NCI-H2227 (cell line): ENCODE results near the gene KIF2C.
A peak's percentile ranks its signal among the peaks of the same experiment; 100 is the strongest.
"Not testable (repeated sequence)": the region's sequence is repeated elsewhere in the genome, so short reads cannot be mapped to it uniquely, and the experiment has no call there.

Source experiments
- DNase-seq: peaks from one replicate; lab custom pipeline; 2025; ENCODE audit not compliant: unreplicated experiment; lab: John Stamatoyannopoulos, UW

The KIF2C gene

DNA sequence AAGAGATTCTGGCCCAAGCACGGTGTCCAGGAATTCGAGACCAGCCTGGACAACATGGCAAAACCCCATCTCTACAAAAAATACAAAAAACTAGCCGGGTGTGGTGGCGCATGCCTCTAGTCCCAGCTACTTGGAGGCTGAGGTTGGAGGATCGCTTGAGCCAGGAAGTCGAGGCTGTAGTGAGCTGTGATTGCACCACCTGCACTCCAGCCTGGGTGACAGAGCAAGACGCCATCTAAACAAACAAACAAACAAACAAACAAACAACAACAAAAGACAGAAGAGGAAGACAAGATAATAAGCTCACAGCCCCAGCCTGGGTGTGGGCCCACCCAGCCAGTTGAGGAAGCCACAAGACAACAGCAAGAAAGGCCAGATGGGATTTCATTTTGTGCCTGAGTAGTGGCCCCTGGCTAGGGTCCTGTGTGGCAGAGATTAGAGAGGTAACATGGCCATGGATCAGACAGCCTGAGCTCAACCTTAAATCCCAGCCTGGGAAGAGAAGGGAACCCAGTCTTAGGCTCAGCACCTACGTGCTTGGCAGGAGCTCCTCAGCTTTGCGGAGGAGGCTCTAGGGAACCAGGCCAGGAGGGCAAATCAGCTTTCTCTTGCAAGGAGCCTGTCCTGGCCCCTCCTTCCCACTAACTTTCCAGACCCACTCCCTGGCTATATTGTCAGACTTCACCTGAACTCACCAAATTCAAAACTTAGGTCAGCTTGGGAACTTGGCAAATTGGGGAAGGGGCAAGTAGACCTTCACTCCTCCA, 53.3 kb downstream of the KIF2C start:
- DNase-seq: no peak

DNA sequence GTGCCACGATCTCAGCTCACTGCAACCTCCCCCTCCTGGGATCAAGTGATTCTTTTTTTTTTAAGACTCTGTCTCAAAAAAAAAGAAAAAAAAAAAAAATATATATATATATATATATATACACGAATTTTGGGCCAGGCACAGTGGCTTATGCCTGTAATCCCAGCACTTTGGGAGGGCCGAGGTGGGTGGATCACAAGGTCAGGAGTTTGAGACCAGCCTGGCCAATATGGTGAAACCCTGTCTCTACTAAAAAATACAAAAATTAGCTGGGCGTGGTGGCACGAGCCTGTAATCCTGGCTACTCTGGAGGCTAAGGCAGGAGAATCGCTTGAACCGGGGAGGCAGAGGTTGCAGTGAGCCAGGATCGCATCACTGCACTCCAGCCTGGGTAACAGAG, 58.2 kb downstream of the KIF2C start:
- not testable (repeated sequence) for DNase-seq

DNA sequence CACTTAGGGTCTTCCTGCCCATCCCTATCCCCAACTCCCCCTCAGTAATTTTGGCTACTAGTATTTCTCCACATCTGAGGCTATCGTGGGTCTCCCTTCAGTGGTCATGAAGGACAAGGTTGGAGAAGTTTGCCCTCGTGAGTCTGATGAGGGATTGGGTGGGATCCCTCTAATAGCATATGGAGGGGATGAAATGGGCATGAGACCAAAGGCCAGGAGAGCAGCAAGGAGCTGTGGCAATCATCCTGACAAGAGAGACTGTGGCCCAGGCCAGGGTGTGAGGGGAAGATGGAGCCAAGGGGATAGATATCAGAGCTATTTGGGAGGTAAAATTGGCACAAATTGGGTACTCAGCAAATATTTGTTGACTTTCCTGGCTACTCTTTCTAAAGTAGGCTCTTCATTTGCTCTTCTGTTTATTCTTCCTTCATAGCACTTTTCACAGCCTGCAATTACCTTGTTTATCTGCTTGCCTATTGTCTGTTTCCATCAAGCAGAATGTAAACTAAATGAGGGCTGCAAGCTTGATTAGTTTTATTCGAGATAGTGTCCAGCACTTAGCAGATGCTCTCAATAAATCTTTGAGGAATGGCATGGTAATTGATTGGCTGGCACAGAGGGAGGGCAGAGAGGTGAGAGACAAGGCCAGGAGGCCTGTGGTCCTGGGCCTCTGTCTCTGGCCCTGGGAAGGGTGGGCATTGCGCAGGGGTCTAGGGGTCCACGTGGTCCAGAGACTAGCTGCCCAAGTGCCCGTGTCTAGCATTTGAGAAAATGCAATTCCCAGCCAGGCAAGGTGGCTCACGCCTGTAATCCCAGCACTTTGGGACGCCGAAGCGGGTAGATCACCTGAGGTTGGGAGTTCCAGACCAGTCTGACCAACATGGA, 59.1 kb downstream of the KIF2C start:
- DNase-seq: peak; percentile 29

DNA sequence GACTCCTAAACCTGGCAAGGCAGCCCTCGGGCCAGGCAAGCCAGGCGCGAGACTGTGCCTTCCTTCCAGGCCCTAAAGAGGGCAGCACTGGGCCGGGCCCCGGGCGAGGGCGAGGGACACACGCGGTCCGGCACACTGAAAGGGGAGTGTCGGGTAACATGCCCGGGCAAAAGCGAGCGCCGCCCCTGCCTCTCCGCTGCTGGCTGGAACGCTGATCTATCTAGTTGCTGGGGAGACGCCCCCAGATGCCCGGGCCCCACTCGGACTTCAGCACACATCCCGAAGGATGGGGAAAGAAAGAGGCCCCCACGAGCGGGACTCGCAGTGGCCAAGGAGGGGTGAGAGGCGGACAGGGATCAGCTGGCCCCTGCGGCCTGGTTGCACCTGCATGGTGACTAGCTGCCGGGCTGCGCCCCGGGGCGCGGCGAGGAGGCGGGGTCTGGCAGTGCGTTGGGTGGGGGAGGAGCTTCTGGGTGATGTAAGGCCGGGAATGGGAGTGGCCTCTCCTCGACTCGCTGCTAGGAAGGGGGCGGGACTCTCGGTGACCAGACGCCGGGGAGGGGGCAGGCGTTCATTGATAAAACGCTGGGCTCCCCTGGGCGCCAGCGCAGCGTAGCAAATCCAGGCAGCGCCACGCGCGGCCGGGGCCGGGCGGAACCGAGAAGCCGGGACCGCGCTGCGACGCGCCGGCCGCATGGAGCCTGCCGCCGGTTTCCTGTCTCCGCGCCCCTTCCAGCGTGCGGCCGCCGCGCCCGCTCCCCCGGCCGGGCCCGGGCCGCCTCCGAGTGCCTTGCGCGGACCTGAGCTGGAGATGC, 60.3 kb downstream of the KIF2C start, which contains the start of gene PLK3:
PLK3 (plus strand) TSS at position 608 of the 815 bp plus-strand sequence; CDS start at position 695, 87 bp downstream.
- DNase-seq: peak; percentile 98

DNA sequence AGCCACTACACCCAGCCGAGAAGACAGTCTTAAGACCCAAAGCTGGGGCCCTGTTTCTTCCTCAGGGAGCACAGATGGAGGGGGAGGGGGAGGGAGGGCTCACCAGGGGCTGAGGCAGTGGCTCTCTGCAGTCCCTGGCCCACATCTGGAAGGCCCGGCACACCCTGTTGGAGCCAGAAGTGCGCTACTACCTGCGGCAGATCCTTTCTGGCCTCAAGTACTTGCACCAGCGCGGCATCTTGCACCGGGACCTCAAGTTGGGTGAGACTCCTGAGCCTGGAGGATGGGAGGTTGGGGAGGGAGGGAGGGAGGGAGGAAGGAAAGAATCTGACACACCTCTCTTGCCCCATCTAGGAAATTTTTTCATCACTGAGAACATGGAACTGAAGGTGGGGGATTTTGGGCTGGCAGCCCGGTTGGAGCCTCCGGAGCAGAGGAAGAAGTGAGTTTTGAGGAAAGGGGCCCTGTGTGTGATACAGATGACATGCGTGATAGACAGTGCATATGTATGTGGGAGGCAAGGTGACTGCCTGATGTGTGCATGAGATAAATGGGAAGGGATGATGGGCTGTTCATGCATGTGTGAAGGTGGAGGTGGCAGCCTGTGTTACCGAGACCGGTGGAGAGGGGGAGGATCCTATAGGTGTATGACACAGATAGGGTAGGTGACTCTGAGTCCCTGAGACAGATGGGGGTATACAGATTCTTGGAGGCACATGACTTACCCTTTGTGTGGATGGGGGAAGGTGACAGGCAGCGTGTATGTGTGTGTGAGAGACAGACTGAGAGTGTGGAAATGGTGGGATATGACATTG, 62.1 kb downstream of the KIF2C start:
- no peak for DNase-seq

DNA sequence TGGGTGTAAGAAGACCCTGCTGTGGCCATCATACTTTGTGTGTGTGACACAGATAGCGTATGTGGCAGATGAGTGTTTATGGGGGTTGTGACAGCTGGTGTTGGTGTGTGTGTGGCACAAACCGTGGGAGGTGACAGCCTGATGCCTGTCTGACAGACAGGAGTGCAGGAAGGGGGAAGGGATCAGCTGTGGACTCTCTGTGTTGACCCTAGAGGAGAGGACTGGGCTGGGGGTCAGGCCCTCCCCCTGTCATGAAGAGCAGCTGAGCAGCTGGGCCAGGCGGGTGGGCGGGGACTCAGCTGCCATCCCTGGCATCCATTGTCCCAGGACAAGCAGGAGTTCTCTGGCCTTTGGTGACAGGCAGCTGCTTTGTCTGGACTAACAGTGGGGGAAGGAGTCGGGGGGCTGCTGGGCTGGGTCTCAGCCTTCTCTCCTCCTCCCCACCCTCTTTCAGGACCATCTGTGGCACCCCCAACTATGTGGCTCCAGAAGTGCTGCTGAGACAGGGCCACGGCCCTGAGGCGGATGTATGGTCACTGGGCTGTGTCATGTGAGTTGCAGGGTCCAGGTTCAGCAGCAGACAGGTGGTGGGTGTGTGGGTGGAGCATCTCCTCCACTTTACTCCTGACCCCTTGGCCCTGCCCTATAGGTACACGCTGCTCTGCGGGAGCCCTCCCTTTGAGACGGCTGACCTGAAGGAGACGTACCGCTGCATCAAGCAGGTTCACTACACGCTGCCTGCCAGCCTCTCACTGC, 62.8 kb downstream of the KIF2C start:
- DNase-seq: no peak

DNA sequence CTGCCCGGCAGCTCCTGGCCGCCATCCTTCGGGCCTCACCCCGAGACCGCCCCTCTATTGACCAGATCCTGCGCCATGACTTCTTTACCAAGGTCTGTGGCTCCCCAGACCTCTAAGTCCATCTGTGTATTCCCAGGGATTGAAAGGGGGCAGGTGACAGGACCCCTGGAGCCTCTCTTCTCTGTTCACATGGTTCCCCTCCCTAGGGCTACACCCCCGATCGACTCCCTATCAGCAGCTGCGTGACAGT, 63.4 kb downstream of the KIF2C start:
- DNase-seq: no peak

DNA sequence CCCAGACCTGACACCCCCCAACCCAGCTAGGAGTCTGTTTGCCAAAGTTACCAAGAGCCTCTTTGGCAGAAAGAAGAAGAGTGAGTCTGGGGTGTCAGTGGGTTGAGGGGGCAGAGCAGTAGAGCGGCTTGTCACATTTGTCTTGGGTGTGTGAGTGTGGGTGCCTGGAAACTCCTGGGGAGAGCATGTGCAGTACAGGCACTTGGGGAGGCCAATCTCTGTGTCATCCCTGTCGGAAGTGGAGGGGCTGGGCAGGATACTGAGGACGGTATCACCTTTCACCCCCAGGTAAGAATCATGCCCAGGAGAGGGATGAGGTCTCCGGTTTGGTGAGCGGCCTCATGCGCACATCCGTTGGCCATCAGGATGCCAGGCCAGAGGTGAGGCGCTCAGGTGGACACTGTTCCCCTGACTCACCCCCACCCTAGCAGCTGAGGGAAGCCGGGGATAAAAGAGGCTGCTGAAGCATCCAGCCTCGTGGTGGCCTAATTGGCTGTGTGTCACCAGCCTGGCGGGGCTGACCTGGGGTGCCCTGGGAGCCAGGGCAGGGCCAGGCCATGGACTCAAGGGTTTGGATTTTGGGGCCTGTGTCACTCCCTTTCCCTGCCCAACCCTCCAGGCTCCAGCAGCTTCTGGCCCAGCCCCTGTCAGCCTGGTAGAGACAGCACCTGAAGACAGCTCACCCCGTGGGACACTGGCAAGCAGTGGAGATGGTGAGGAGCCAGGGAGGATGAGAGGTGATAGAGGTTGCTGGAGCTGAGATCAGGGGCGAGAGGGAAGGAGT, 63.9 kb downstream of the KIF2C start:
- no peak for DNase-seq

DNA sequence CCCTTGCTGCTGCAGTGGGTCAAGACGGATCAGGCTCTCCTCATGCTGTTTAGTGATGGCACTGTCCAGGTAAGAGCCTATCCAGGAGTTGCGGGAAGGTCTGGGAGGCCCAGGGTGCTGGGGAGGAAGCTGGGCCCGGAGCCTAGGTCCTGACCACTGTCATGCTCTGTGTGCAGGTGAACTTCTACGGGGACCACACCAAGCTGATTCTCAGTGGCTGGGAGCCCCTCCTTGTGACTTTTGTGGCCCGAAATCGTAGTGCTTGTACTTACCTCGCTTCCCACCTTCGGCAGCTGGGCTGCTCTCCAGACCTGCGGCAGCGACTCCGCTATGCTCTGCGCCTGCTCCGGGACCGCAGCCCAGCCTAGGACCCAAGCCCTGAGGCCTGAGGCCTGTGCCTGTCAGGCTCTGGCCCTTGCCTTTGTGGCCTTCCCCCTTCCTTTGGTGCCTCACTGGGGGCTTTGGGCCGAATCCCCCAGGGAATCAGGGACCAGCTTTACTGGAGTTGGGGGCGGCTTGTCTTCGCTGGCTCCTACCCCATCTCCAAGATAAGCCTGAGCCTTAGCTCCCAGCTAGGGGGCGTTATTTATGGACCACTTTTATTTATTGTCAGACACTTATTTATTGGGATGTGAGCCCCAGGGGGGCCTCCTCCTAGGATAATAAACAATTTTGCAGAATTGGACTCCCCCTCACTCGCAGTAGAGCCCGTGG, 65.8 kb downstream of the KIF2C start:
- no peak for DNase-seq

DNA sequence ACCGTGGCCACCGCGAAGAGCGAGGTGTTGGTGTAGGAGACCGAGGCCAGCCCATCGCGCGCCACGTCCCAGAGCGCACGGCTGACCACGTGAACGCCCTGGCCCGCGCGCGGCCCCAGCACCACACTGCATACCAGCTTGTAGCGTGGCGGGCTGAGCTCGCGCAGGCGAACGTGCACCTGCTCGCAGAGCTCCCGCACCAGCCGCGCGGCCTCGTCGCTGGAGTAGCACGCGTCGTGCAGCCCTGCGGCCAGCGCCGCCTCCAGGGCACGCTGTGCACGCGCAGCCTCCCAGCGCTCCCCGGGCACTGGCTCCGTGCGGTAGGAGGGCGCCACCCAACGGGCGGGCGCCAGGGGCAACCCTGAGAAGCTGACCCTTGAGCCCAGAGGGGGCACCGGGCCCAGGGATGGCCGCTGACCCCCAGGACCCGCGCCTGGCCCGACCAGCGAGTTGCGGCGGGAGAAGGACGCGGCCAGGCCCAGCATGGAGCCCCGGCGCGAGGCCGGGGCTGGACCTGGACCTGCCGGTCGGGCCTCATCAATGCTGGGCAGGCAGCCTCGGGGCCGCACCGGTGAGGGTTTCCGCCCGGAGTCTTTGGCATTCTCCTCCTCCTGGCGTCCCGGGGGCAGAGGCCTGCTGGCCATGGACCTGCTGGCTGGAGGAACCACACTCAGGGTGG, 66.5 kb downstream of the KIF2C start:
- DNase-seq: no peak

DNA sequence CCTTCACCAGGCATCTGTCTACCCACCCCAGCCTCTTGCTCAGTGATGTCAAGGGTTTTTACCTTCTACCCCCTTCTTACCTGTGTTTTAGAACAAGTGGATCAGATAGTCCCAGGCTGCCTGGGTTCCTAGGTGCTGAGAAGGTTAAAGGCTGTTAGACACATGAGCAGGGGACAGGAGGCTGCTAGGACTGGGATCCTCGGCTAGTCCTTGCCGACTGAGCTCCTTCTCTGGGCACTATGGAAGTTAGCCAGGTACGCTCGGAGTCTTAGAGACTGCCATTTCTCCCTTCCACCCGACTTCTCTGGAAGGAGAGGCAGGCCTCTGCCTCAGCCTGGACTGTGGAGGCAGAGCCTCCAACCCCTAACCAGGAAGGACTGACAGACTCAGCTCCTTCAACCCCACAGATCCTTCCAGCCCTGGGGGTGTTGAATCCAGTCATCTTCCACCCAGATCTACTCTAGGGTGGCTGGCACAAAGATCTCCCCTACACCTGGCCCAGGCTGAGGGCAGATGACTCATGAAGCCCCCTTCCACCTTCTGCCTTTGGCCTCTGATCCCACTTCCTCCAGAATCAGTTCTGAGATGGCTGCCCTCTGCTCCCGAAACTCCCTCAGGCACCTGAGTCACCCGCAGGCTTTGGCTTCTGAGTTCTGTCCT, 67.2 kb downstream of the KIF2C start, which contains the start of gene DYNLT4:
DYNLT4 (minus strand) TSS at position 648 of the 660 bp plus-strand sequence. CDS start 683 bp downstream, outside the sequence.
- DNase-seq: no peak

DNA sequence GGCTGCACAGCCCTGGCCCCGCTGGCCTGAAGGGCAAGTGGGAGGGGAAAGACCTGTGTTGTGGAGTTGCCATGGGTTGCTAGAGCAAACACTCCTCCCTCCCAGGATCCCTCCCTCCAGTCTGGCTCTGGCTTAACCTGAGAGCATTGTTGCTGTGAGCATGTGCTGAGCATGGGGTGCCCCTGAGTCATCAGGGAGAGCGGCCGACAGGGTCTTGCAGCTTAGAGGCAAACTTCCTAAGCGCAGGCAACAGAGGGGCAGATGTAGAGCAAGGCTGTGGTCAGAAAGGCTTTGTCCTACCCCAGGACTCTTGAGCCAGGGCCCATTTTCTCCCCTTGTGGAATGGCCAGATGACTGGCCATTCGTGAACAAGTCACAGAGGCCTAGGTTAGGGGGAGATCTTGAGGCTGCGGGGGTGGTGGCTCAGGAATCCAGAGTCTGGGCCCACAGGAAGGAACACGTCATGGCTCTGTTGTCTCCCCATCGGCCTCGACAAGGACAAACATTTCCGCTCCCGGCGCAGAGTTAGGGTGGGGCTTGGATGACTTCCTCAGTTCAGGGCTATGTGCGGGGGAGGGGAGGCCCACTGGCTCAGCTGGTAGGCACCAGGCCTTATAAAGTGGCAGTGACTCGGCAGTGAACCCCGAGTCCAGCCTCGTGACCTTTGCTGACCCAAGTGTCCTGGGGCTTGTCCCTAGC, 67.9 kb downstream of the KIF2C start:
- peak; percentile 54 for DNase-seq

DNA sequence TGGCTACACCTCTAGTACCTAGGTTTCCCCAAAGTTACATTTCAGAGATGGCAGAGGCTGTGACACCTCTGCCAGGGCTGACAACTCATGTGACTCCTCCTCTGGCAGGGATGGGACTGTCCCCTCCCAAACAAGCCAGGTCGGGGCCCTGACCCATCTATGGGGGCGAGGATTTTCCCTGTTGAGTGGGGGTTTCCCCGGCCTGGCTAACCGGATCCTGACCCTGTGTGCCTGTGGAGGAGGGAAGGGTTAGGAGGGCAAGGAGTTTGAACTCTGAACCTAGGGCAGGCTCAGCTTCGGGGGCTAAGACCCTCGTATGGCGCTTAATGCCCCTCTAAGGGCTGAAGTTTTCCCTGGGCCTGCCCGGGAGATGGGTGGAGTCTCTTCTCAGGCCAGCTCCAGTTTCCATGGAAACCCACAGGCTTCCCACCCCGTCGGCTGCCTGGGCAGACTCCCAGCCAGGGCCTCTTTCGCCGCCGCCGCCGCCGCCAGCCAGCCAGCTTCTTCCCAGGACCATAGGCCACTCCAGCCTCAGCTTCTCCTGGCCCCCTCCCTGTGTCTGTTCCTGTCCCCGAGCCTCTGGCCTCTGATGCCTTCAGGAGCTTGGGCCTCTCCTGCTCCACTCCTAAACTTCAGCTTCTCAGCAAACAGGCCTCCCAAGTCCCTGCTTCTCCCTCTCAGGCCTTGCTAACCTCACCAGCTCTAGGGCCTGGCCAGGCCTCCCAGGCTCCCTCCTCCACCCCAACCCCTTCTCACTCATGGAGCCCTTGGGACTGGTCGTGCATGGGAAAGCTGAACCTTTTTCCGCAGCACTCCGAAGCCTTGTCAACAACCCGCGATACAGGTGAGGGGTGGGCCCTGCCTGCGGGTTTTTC, 68.7 kb downstream of the KIF2C start, which contains the start of gene BTBD19:
BTBD19 (plus strand) TSS at position 461 of the 875 bp plus-strand sequence; CDS start at position 759, 298 bp downstream.
- peak; percentile 92 for DNase-seq

DNA sequence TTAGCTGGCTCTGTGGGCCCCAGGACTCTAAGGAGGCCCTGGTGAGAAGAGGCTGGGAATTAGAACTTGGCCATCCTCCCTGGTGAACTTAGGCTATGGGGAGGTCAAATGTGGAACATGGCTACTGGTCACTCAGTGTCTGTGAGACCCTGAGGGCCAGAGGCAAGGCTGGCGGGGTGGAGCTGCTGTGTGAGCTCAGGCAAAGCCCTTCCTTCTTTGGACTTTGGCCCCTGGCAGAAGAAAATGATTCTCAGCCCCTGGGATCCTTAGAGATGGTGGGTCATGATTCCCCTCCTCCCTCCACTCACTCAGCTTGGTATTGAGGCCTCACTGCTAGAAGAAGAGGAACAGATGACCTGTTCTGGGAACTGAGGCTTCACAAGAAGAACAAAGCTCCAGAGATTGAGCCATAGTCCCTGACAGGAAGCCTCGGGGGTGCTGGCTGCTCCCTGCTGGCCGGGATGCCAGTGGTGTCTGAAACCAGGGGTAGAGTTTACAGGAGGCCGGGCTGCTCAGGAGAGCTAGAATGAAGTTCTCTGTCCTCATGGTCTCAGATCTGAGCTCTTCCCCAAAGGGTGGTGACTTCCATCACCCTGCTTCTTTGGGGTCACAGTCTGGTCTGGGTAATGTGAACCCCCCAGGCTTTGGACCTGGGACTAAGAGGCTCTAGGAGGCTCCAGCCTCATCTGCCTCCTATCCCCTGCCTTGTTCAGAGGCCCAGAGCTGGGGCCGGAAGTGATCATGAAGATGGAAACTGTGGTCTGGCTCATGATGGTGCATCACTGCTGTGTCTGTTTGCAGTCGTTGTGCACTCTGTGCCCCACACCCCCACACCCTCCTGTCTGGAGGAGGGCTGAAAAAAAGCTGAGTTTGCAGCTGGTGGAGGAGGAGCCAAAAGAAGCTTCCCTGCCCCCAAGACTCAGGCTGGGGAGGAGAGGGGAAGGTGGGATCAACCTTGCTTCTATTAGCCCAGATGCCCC, 69.6 kb downstream of the KIF2C start:
- no peak for DNase-seq
